Breast epithelium (tissue), 3 donors: Measurements from ENCODE around the gene PKDCC.
"Not testable (repeated sequence)": the region's sequence is repeated elsewhere in the genome, so short reads cannot be mapped to it uniquely, and the experiment has no call there.

ENCODE experiments used
- POLR2A ChIP-seq: fragments of 450-650 bp; IDR thresholded peaks from one replicate; pipeline ENCODE4 v1.6.1; 2016; ENCODE audit warnings: antibody characterized with exemption, mild to moderate bottlenecking, moderate library complexity
- TF ChIP-seq, protein P1 (sequence below), 3 donors: fragments of 450-650 bp; IDR thresholded peaks; one replicate each; pipeline ENCODE4 v1.5.1; 2016 to 2017; ENCODE audit warnings: antibody characterized with exemption in 3 of 3, mild to moderate bottlenecking in 3 of 3, moderate library complexity in 3 of 3

DNA sequence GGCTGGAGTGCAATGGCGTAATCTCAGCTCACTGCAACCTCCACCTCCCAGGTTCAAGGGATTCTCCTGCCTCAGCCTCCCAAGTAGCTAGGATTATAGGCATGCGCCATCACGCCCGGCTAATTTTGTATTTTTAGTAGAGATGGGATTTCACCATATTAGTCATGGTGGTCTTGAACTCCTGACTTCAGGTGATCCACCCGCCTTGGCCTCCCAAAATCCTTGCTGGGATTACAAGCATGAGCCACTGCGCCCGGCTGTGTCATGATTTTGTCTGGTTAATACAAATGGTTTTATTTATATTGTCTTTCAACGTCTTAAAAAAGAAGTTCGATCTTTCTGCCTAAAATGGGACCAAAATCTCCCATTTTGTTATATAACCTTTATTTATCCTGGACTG, 19.2 kb downstream of the PKDCC start:
- not testable (repeated sequence) for TF ChIP-seq POLR2A
- TF ChIP-seq, protein P1, sequence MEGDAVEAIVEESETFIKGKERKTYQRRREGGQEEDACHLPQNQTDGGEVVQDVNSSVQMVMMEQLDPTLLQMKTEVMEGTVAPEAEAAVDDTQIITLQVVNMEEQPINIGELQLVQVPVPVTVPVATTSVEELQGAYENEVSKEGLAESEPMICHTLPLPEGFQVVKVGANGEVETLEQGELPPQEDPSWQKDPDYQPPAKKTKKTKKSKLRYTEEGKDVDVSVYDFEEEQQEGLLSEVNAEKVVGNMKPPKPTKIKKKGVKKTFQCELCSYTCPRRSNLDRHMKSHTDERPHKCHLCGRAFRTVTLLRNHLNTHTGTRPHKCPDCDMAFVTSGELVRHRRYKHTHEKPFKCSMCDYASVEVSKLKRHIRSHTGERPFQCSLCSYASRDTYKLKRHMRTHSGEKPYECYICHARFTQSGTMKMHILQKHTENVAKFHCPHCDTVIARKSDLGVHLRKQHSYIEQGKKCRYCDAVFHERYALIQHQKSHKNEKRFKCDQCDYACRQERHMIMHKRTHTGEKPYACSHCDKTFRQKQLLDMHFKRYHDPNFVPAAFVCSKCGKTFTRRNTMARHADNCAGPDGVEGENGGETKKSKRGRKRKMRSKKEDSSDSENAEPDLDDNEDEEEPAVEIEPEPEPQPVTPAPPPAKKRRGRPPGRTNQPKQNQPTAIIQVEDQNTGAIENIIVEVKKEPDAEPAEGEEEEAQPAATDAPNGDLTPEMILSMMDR (IDR thresholded peaks at IDR 0.05) = not testable (repeated sequence)
